Loucy (cell line): Measurements from ENCODE around the gene C2CD3.
"Not testable (repeated sequence)": the region's sequence is repeated elsewhere in the genome, so short reads cannot be mapped to it uniquely, and the experiment has no call there.

ENCODE experiments used
- H2AFZ ChIP-seq: fragments of 200-600 bp; sonication (generic); 2 replicates; pipeline ENCODE4 v1.6.0; 2016; ENCODE audit warnings: antibody characterized with exemption, mild to moderate bottlenecking, low read length, moderate library complexity
- H3F3A ChIP-seq: fragments of 200-600 bp; 2 replicates; pipeline ENCODE4 v1.6.0; 2016; ENCODE audit warnings: antibody characterized with exemption, low read depth, mild to moderate bottlenecking
- H3K27me3 ChIP-seq: fragments of 200-600 bp; sonication (generic); 2 replicates; pipeline ENCODE4 v1.6.1; 2014; ENCODE audit warnings: low read length, mild to moderate bottlenecking; ENCODE audit not compliant: insufficient read depth, poor library complexity, severe bottlenecking
- H3K36me3 ChIP-seq: fragments of 200-600 bp; sonication (generic); 2 replicates; pipeline ENCODE4 v1.6.1; 2016; ENCODE audit warnings: low read length; ENCODE audit not compliant: insufficient read depth
- H3K4me1 ChIP-seq: fragments of 200-600 bp; sonication (generic); 2 replicates; pipeline ENCODE4 v1.5.1; 2014; ENCODE audit warnings: low read length, mild to moderate bottlenecking; ENCODE audit not compliant: insufficient read depth, poor library complexity, severe bottlenecking
- H3K4me2 ChIP-seq: fragments of 200-600 bp; sonication (generic); 2 replicates; pipeline ENCODE4 v1.6.0; 2014; ENCODE audit warnings: antibody characterized with exemption, low read length, low read depth, mild to moderate bottlenecking; ENCODE audit not compliant: poor library complexity, severe bottlenecking
- H3K4me3 ChIP-seq: fragments of 200-600 bp; sonication (generic); 2 replicates; pipeline ENCODE4 v1.5.1; 2014; ENCODE audit warnings: low read length, mild to moderate bottlenecking, mixed read lengths; ENCODE audit not compliant: poor library complexity, severe bottlenecking
- H3K79me2 ChIP-seq: fragments of 200-600 bp; sonication (generic); 2 replicates; pipeline ENCODE4 v1.6.1; 2014; ENCODE audit warnings: low read length; ENCODE audit not compliant: insufficient read depth
- H3K9ac ChIP-seq: fragments of 200-600 bp; sonication (generic); 2 replicates; pipeline ENCODE4 v1.6.0; 2014; ENCODE audit warnings: mild to moderate bottlenecking, low read depth, low read length, moderate library complexity; ENCODE audit not compliant: poor library complexity, severe bottlenecking
- H3K9me2 ChIP-seq: fragments of 200-600 bp; sonication (generic); replicated peaks from 2 replicates; pipeline ENCODE4 v1.6.1; 2016; ENCODE audit warnings: low read depth, low read length, mixed read lengths
- H3K9me3 ChIP-seq: fragments of 200-600 bp; sonication (generic); 2 replicates; pipeline ENCODE4 v1.6.1; 2014; ENCODE audit warnings: mild to moderate bottlenecking, antibody characterized with exemption, low read length, low read depth; ENCODE audit not compliant: insufficient read depth
- H4K20me1 ChIP-seq: fragments of 200-600 bp; sonication (generic); 2 replicates; pipeline ENCODE4 v1.6.0; 2014; ENCODE audit warnings: antibody characterized with exemption, low read length, mild to moderate bottlenecking; ENCODE audit not compliant: insufficient read depth, poor library complexity, severe bottlenecking
- CTCF ChIP-seq: fragments of 200-600 bp; sonication (generic); conservative IDR thresholded peaks from 2 replicates; pipeline ENCODE4 v1.5.1; 2014; ENCODE audit warnings: mild to moderate bottlenecking, antibody characterized with exemption, low read length
- EZH2phosphoT487 ChIP-seq: fragments of 200-600 bp; IDR thresholded peaks from 2 replicates; pipeline ENCODE4 v1.6.1; 2018; ENCODE audit warnings: antibody characterized with exemption, mild to moderate bottlenecking, moderate library complexity, borderline replicate concordance

C2CD3 gene

GRCh38 chr11:74121804-74122203 is 49.0 kb downstream of the C2CD3 start:
- H3F3A ChIP-seq = no peaks in the 10 kb centered on the region
- H4K20me1 ChIP-seq = no peaks in the 10 kb centered on the region
- H3K9me2 ChIP-seq = no peaks in the 10 kb centered on the region
- no peak overlapping the region for H2AFZ ChIP-seq
- H3K36me3 ChIP-seq = no peaks in the 10 kb centered on the region
- no peaks in the 10 kb centered on the region for H3K4me1 ChIP-seq
- H3K4me2 ChIP-seq = no peak overlapping the region
- TF ChIP-seq EZH2phosphoT487 (no peak), CTCF (no peak)
- no peaks in the 10 kb centered on the region for H3K27me3 ChIP-seq
- H3K9ac ChIP-seq = no peak overlapping the region
- no peak overlapping the region for H3K4me3 ChIP-seq
- H3K79me2 ChIP-seq = no peaks in the 10 kb centered on the region
- H3K9me3 ChIP-seq = no peaks in the 10 kb centered on the region

DNA sequence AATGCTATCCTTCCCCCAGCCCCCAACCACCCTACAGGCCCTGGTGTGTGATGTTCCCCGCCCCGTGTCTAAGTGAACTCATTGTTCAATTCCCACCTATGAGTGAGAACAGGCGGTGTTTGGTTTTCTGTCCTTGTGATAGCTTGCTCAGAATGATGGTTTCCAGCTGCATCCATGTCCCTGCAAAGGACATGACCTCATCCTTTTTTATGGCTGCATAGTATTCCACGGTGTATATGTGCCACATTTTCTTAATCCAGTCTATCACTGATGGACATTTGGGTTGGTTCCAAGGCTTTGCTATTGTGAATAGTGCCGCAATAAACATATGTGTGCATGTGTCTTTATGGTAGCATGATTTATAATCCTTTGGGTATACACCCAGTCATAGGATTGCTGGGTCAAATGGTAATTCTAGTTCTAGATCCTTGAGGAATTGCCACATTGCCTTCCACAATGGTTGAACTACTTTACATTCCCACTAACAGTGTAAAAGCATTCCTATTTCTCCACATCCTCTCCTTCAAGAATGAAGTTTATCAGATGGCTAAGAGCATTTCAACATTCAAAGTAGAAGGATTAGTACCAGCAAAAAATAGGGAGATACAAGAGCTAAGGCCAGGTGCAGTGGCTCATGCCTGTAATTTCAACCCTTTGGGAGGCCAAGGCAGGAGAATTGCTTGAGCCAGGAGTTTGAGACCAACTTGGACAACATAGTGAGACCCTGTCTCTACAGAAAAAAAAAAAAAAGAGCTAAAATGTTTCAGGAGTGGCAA is 50.4 kb downstream of the C2CD3 start:
- H3K4me3 ChIP-seq, H3K36me3 ChIP-seq: not testable (repeated sequence)

GRCh38 chr11:74116719-74117118 is 54.1 kb downstream of the C2CD3 start:
- no peaks in the 10 kb centered on the region for H3K9me2 ChIP-seq
- no peak for TF ChIP-seq EZH2phosphoT487
- no peak for TF ChIP-seq CTCF

More for the DNA sequence above, 50.4 kb downstream of the C2CD3 start:
- H4K20me1 ChIP-seq, H3F3A ChIP-seq, H3K4me1 ChIP-seq, H2AFZ ChIP-seq, H3K79me2 ChIP-seq, H3K9me3 ChIP-seq, H3K4me2 ChIP-seq, H3K9me2 ChIP-seq, H3K27me3 ChIP-seq, H3K9ac ChIP-seq: not testable (repeated sequence)

DNA sequence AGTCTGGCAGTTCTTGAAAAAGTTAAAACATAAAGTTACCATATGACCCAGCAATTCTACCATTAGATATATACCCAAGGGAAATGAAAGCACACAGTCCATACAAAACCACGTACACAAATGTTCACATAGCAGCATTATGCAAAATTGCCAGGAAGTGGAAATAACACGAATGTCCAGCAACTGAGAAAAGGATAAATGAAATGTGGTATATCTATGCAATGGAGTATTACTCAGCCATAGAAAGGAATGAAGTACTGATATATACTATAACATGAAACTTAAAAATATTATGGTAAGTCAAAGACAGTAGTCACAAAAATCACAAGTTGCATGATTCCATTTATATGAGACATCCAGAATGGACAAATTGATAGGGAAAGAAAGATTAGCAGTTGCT is 57.9 kb downstream of the C2CD3 start:
- Histone ChIP-seq H3K9me2 (no peaks in the 10 kb centered on the region), H4K20me1 (no peaks in the 10 kb centered on the region), H3F3A (no peaks in the 10 kb centered on the region), H2AFZ (no peak overlapping the region), H3K27me3 (no peaks in the 10 kb centered on the region), H3K36me3 (peaks cover 42% of the 10 kb centered on the region), H3K9ac (no peak overlapping the region), H3K79me2 (no peaks in the 10 kb centered on the region), H3K4me1 (no peaks in the 10 kb centered on the region), H3K9me3 (0 out of 2 replicates have a peak, but pooled peaks cover 3% of the 10 kb centered on the region), H3K4me3 (no peak overlapping the region), H3K4me2 (no peak overlapping the region)
- TF ChIP-seq EZH2phosphoT487 = no peak
- no peak for TF ChIP-seq CTCF

More at GRCh38 chr11:74116719-74117118, 54.1 kb downstream of the C2CD3 start:
- Histone ChIP-seq H3K4me3 (no peak overlapping the region), H3F3A (no peaks in the 10 kb centered on the region), H3K27me3 (no peaks in the 10 kb centered on the region), H3K36me3 (peaks cover 29% of the 10 kb centered on the region), H3K4me2 (no peak overlapping the region), H4K20me1 (no peaks in the 10 kb centered on the region), H3K79me2 (no peaks in the 10 kb centered on the region), H2AFZ (no peak overlapping the region), H3K4me1 (no peaks in the 10 kb centered on the region), H3K9ac (no peak overlapping the region), H3K9me3 (0 out of 2 replicates have a peak, but pooled peaks cover 3% of the 10 kb centered on the region)
